GM23248 (cell line): ENCODE measurements around the gene OPALIN. TPM values are rescaled to one million over a fixed set of nuclear protein-coding genes. Genes with fewer than 3 reads are reported as not detected.

Source experiments
- DNase-seq: peaks from one replicate; pipeline ENCODE4 v3.0.0-alpha.2; 2015
- H2AFZ ChIP-seq: fragments of 200-600 bp; sonication (generic); 2 replicates; pipeline ENCODE4 v1.6.1; 2016; ENCODE audit warnings: antibody characterized with exemption
- H3F3A ChIP-seq: fragments of 200-600 bp; sonication (generic); 2 replicates; pipeline ENCODE4 v1.6.1; 2016; ENCODE audit warnings: mild to moderate bottlenecking, antibody characterized with exemption, mixed run types; ENCODE audit not compliant: insufficient read depth
- H3K27ac ChIP-seq: fragments of 200-600 bp; sonication (generic); 2 replicates; pipeline ENCODE4 v1.5.1; 2016; ENCODE audit warnings: mild to moderate bottlenecking
- H3K27me3 ChIP-seq: fragments of 200-600 bp; sonication (generic); replicated peaks from 2 replicates; pipeline ENCODE4 v1.6.1; 2016; ENCODE audit warnings: mild to moderate bottlenecking; ENCODE audit not compliant: insufficient read depth
- H3K36me3 ChIP-seq: fragments of 200-600 bp; sonication (generic); 2 replicates; pipeline ENCODE4 v1.6.1; 2016; ENCODE audit warnings: low read depth, mild to moderate bottlenecking
- H3K4me1 ChIP-seq: fragments of 200-600 bp; sonication (generic); 2 replicates; pipeline ENCODE4 v1.6.1; 2016; ENCODE audit warnings: mild to moderate bottlenecking; ENCODE audit not compliant: insufficient read depth
- H3K4me2 ChIP-seq: fragments of 200-600 bp; sonication (generic); one replicate; pipeline ENCODE4 v1.6.1; 2016; ENCODE audit warnings: mild to moderate bottlenecking; ENCODE audit not compliant: unreplicated experiment
- H3K4me3 ChIP-seq: fragments of 200-600 bp; sonication (generic); 2 replicates; pipeline ENCODE4 v1.5.1; 2016; ENCODE audit warnings: mild to moderate bottlenecking
- H3K79me2 ChIP-seq: fragments of 200-600 bp; sonication (generic); 2 replicates; pipeline ENCODE4 v1.6.1; 2016; ENCODE audit warnings: mild to moderate bottlenecking; ENCODE audit not compliant: insufficient read depth
- H3K9ac ChIP-seq: fragments of 200-600 bp; sonication (generic); 2 replicates; pipeline ENCODE4 v1.6.1; 2016; ENCODE audit warnings: mild to moderate bottlenecking
- H3K9me2 ChIP-seq: fragments of 200-600 bp; sonication (generic); 2 replicates; pipeline ENCODE4 v1.6.1; 2016; ENCODE audit warnings: mixed run types, mild to moderate bottlenecking, moderate library complexity; ENCODE audit not compliant: insufficient read depth
- H3K9me3 ChIP-seq: fragments of 200-600 bp; sonication (generic); one replicate; pipeline ENCODE4 v1.6.1; 2017; ENCODE audit warnings: low read depth
- H4K20me1 ChIP-seq: fragments of 200-600 bp; sonication (generic); 2 replicates; pipeline ENCODE4 v1.6.0; 2016; ENCODE audit not compliant: insufficient read depth
- EZH2 ChIP-seq: fragments of 200-600 bp; sonication (generic); IDR thresholded peaks from 2 replicates; pipeline ENCODE4 v1.6.1; 2018; ENCODE audit warnings: antibody characterized with exemption, mild to moderate bottlenecking; ENCODE audit not compliant: insufficient read depth, poor library complexity, severe bottlenecking
- EZH2phosphoT487 ChIP-seq: fragments of 200-600 bp; sonication (generic); IDR thresholded peaks from 2 replicates; pipeline ENCODE4 v1.6.1; 2018; ENCODE audit warnings: antibody characterized with exemption, moderate library complexity, mild to moderate bottlenecking, low read depth; ENCODE audit not compliant: insufficient read depth
- WGBS, 2 experiments: methylation state at CpG; one replicate each; pipeline ENCODE4 v1.1.6; 2015 to 2017; ENCODE audit warnings: low lambda C conversion rate in 2 of 2, low coverage in 1 of 2; ENCODE audit errors: missing lambda C conversion rate in 2 of 2; 5-methylcytosine and 5-hydroxymethylcytosine counted together
- in situ Hi-C: fragments of 300-500 bp; cut with MboI; formaldehyde crosslinking; loops from 2 replicates; pipeline ENCODE4 v1.15.0; 2020
- polyA plus RNA-seq: library from polyadenylated mRNA; unstranded; fragments of >200 nt; fragmentation: Nextera tagmentation; extraction: Ambion mirVana; gene quantifications from 2 replicates; pipeline ENCODE4 v1.2.1, GENCODE V29; 2016
- total RNA-seq: library from RNA; depleted of rRNA; stranded (reverse); fragments of >200 nt; shearing (Covaris generic); gene quantifications from 2 replicates; pipeline ENCODE4 v1.2.3, GENCODE V29; 2014

Gene OPALIN
- total and polyA plus RNA-seq, 2 experiments from 2014 or later = not detected

DNA sequence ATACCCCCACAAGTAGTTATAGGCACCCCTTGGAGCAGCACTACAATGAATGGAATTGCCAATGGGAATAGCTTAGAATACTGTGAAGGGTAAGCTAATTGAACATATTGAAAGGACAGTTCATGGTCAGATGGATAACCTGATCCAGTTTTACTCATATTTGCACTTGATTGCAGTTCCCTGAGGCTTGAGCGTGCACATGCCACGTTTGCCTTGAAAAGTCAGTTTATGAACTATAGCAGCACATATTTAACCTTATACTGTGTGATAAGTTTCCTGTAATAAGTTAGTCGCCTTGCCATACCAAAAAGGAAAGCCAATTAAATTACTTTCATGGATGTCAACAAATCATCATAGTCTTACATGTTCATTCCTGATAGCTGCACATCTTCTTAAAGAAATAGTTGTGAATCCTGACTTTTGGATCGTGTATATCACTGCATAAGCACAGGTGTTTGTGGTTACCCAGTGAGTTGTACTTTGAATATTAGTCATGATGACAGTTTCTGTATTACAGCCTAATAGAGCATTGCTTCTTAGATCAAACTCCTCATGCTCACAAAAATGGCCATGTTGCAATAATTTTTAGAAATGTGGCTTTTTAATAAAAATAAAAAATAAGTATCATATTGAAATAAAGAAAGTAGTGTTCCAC is 33.0 kb downstream of the OPALIN start:
- DNase-seq = no peak
- no peak overlapping the region for H3K9ac ChIP-seq
- no peak overlapping the region for H2AFZ ChIP-seq
- H3K4me3 ChIP-seq = no peak overlapping the region
- 24 to 33% methylated on average over 4 of the region's 4 CpGs for WGBS, 2 experiments
- no peaks in the 10 kb centered on the region for H3K79me2 ChIP-seq
- no peaks in the 10 kb centered on the region for H3K9me2 ChIP-seq
- no peaks in the 10 kb centered on the region for H3K36me3 ChIP-seq
- H3K4me1 ChIP-seq = no peaks in the 10 kb centered on the region
- H3K4me2 ChIP-seq = no peak overlapping the region
- no peak for TF ChIP-seq EZH2phosphoT487
- no peak for TF ChIP-seq EZH2
- in situ Hi-C loops = no loop called here
- no peaks in the 10 kb centered on the region for H3K9me3 ChIP-seq
- no peaks in the 10 kb centered on the region for H3F3A ChIP-seq
- H3K27me3 ChIP-seq = peaks cover 12% of the 10 kb centered on the region; the same call in 1 of the 2 replicates
- H3K27ac ChIP-seq = no peak overlapping the region
- no peaks in the 10 kb centered on the region for H4K20me1 ChIP-seq

DNA sequence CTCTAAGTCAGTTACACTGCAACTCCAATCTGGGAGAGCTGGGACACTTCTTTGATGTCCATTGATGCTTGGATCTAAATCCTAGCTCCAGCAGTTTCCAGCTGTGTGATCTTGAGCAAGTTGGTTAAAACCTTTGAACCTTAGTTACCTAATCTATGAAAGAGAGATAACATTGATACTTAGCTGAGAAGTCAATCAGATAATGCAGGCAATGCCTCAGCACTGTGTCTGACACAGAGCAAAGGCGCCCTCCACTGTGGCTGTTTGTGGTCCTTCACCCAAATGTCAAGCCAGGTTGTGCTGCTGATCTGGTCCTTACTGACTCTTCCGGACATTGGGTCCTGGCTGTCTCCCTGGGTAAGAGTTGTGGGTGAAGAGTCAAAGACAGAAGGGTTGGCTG is 34.4 kb downstream of the OPALIN start:
- in situ Hi-C loops = no loop called here
- no peak overlapping the region for H3K4me2 ChIP-seq
- H3K9ac ChIP-seq = no peak overlapping the region
- H3K4me1 ChIP-seq = no peaks in the 10 kb centered on the region
- TF ChIP-seq EZH2 (no peak), EZH2phosphoT487 (no peak)
- H4K20me1 ChIP-seq = no peaks in the 10 kb centered on the region
- H3K36me3 ChIP-seq = no peaks in the 10 kb centered on the region
- no peak overlapping the region for H3K4me3 ChIP-seq
- no peak overlapping the region for H2AFZ ChIP-seq
- no peaks in the 10 kb centered on the region for H3K9me2 ChIP-seq
- H3K9me3 ChIP-seq = no peaks in the 10 kb centered on the region
- H3K79me2 ChIP-seq = no peaks in the 10 kb centered on the region
- H3K27ac ChIP-seq = no peak overlapping the region
- DNase-seq = no peak
- peaks cover 12% of the 10 kb centered on the region; the same call in 1 of the 2 replicates for H3K27me3 ChIP-seq
- H3F3A ChIP-seq = no peaks in the 10 kb centered on the region
- WGBS, 2 experiments = 21 to 27% methylated on average over 2 of the region's 2 CpGs

DNA sequence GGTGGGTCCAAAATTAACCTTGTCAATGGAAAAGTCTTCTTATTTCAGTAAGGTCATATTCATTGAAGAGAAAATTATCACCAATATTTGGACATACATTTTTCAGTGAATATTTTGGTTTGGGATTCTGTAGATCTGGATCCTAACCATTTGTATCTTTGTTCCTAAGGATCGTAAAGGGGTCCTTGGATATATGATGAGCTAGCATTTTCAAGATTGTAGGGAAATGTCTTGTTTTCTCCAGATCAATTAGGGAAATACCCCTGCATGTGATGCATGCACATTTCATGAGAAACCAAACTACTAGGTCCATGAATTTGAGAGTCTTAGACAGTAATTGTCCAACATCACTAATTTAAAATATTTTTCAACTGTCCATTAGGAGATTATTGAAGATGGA is 36.5 kb downstream of the OPALIN start:
- in situ Hi-C loops = no loop called here
- no peaks in the 10 kb centered on the region for H4K20me1 ChIP-seq
- H3K27ac ChIP-seq = no peak overlapping the region
- no peaks in the 10 kb centered on the region for H3F3A ChIP-seq
- no peak for DNase-seq
- no peaks in the 10 kb centered on the region for H3K36me3 ChIP-seq
- peaks cover 5% of the 10 kb centered on the region; the same call in 1 of the 2 replicates for H3K27me3 ChIP-seq
- no peak overlapping the region for H3K9ac ChIP-seq
- H3K4me3 ChIP-seq = no peak overlapping the region
- no peaks in the 10 kb centered on the region for H3K4me1 ChIP-seq
- H3K4me2 ChIP-seq = no peak overlapping the region
- H3K79me2 ChIP-seq = no peaks in the 10 kb centered on the region
- no peaks in the 10 kb centered on the region for H3K9me2 ChIP-seq
- WGBS, 2 experiments = 18 to 20% methylated on average over 1 of the region's 1 CpG
- H3K9me3 ChIP-seq = no peaks in the 10 kb centered on the region
- no peak overlapping the region for H2AFZ ChIP-seq
- TF ChIP-seq EZH2 (no peak), EZH2phosphoT487 (no peak)

DNA sequence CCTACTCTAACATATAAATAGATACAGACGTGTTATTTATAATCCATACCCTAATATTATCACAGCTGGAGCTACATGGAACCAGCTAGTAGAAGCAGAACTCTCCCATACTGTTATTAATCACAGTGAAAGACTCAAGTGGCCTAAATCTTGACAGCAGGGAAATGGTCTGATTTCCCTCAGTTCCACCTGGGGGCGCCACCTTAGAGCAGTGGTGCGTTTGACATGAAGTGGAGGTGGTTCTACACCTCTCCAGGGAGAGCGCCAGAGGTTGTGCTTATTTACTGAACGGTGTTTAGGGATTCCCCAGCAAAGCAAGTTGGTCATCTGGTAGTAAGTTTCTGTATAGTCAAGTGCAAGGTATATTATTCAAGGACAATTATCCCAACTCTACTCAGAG is 37.0 kb downstream of the OPALIN start:
- no peaks in the 10 kb centered on the region for H3K9me2 ChIP-seq
- no peaks in the 10 kb centered on the region for H3K9me3 ChIP-seq
- no peaks in the 10 kb centered on the region for H3K4me1 ChIP-seq
- no peak overlapping the region for H3K27ac ChIP-seq
- WGBS, 2 experiments = 23% methylated on average over 5 of the region's 5 CpGs
- no peaks in the 10 kb centered on the region for H3K36me3 ChIP-seq
- no peak overlapping the region for H3K4me3 ChIP-seq
- TF ChIP-seq EZH2phosphoT487 (no peak), EZH2 (no peak)
- no peak for DNase-seq
- H3F3A ChIP-seq = no peaks in the 10 kb centered on the region
- no peak overlapping the region for H3K9ac ChIP-seq
- H2AFZ ChIP-seq = no peak overlapping the region
- H3K27me3 ChIP-seq = 0 out of 2 replicates have a peak, but pooled peaks cover 5% of the 10 kb centered on the region
- in situ Hi-C loops = no loop called here
- H3K79me2 ChIP-seq = no peaks in the 10 kb centered on the region
- no peaks in the 10 kb centered on the region for H4K20me1 ChIP-seq
- H3K4me2 ChIP-seq = no peak overlapping the region
